Measurements from ENCODE around the gene NLN.
A peak's percentile ranks its signal among the peaks of the same experiment; 100 is the strongest.

The NLN gene

DNA sequence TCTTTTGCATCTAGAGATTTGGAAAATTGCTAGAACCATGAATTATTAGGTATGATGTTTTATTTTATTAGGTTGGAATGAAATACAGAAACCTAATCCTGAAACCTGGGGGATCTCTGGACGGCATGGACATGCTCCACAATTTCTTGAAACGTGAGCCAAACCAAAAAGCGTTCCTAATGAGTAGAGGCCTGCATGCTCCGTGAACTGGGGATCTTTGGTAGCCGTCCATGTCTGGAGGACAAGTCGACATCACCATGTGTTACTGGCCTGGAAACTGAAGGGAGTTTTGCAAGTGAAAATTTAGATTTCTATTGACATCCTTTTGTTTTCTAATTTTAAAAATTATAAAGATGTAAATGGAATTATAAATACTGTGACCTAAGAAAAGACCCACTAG, 100.7 kb downstream of the NLN start:
- no peak overlapping the region for H3K4me3 ChIP-seq (ENCODE audit: low read length)
- TF ChIP-seq CTCF (conservative IDR thresholded peaks at IDR 0.05; ENCODE audit: low read depth, low read length), result no peak
- DNase-seq (ENCODE audit: low read depth), result no peak

- no peak for DNase-seq (ENCODE audit: low read depth)
- no peak for TF ChIP-seq CTCF (conservative IDR thresholded peaks at IDR 0.05; ENCODE audit: low read depth, low read length)
- no peak overlapping the region for H3K4me3 ChIP-seq (ENCODE audit: low read length)
Observed at GRCh38 chr5:65823204-65823603, 101.2 kb downstream of the NLN start.

- DNase-seq (ENCODE audit: low read depth), result no peak
- no peak overlapping the region for H3K4me3 ChIP-seq (ENCODE audit: low read length)
- TF ChIP-seq CTCF (conservative IDR thresholded peaks at IDR 0.05; ENCODE audit: low read depth, low read length), result no peak
Observed at GRCh38 chr5:65823845-65824445, 101.9 kb downstream of the NLN start.

DNA sequence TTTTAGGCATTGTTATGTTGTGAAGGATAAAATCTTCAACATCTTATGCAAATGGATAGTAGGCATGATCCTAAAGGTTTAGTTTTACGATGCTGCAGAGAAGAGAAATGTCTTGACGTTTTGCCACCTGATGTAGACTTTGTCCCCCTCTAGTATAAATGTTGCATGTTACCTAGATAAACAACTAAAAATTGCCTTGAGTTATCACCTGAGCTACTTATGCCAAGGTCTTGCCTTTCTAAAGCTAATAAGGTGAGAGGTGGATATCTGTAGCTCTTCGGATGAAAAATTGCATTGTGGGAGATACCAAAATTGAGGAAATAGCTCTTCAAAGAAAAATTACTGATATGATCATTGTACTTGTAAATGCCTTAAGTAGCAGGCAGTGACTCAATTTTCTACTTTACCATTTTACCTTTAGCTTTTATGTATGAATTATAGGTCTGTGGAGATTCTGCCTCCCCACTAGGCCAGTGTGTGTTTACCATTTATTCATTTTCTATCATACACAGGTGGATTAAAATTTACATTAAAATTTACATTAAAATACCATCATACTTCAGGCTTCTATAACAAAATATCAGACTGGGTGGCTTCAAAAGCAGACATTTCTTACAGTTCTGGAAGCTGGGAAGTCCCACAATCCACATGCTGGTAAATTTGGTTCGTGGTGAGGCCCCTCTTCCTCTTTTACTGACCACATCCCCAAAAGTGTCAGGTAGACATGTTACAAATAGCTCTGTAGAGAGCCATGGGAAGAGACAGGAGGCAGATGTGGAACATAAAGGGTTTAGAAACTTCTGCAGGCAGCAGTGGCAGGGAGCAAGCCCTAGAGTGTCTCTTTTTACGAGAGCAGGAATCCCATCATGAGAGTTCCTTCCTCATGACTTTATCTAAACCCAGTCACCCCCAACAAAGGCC, 103.7 kb downstream of the NLN start:
- no peak overlapping the region for H3K4me3 ChIP-seq (ENCODE audit: low read length)
- DNase-seq (ENCODE audit: low read depth), result no peak
- no peak for TF ChIP-seq CTCF (conservative IDR thresholded peaks at IDR 0.05; ENCODE audit: low read depth, low read length)

- TF ChIP-seq CTCF (conservative IDR thresholded peaks at IDR 0.05; ENCODE audit: low read depth, low read length), result no peak
- no peak for DNase-seq (ENCODE audit: low read depth)
- H3K4me3 ChIP-seq (ENCODE audit: low read length), result peak overlapping the region; percentile 5
Observed at GRCh38 chr5:65828022-65828896, 106.3 kb downstream of the NLN start.

DNA sequence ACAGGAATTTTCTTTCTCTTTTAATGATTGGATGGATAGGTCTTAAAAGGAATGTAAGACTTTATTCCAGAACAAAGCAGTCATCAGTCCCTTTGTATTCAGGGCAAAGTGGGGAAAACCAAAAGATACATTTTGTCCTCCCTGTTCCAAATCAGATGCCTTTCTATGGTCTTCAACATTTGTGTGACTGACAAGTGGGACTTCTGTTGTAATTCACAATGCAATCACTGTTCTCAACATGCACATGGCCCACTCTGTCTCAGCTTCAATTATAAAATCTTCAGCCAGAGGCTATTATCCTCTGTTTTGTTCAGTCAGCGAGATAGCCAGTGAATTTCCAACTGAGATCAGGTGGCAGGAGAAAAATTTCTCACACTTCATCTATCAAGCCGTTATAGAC, 108.9 kb downstream of the NLN start:
- DNase-seq (ENCODE audit: low read depth), result no peak
- H3K4me3 ChIP-seq (ENCODE audit: low read length), result no peak overlapping the region
- no peak for TF ChIP-seq CTCF (conservative IDR thresholded peaks at IDR 0.05; ENCODE audit: low read depth, low read length)
